Kidney epithelial cell (primary cell): ENCODE results near the gene OR10G7. TPM values are rescaled to one million over a fixed set of nuclear protein-coding genes. Genes with fewer than 3 reads are reported as not detected.

Experiments used
- DNase-seq: peaks from one replicate; pipeline ENCODE4 v3.0.0-alpha.2; 2010; ENCODE audit warnings: low read depth
- H3K27me3 ChIP-seq: 2 replicates; pipeline ENCODE4 v1.6.0; 2011; ENCODE audit warnings: low read length; ENCODE audit not compliant: control insufficient read depth, insufficient read depth
- H3K36me3 ChIP-seq: 2 replicates; pipeline ENCODE4 v1.5.1; 2011; ENCODE audit warnings: low read length; ENCODE audit not compliant: control insufficient read depth, insufficient read depth
- H3K4me3 ChIP-seq: 2 replicates; pipeline ENCODE4 v1.5.1; 2011; ENCODE audit warnings: low read depth, mild to moderate bottlenecking, control low read depth, low read length
- CTCF ChIP-seq: IDR thresholded peaks from 2 replicates; pipeline ENCODE4 v1.5.1; 2011; ENCODE audit warnings: mild to moderate bottlenecking, moderate library complexity, low read length, control low read depth, inconsistent platforms; ENCODE audit not compliant: insufficient read depth, poor library complexity, severe bottlenecking
- total RNA-seq: library from RNA; depleted of rRNA; stranded (reverse); fragments of >200 nt; gene quantifications from 2 replicates; pipeline ENCODE4 v1.2.3, GENCODE V29; 2015

The OR10G7 gene
- total RNA-seq, 1 donor from 2014 or later = not detected

GRCh38 chr11:124069429-124070401 lies 28.6 kb upstream of the OR10G7 start:
- no peaks in the 10 kb centered on the region for H3K36me3 ChIP-seq
- H3K4me3 ChIP-seq = peak overlapping the region; percentile 16
- DNase-seq = no peak
- H3K27me3 ChIP-seq = no peaks in the 10 kb centered on the region
- TF ChIP-seq CTCF = peak; percentile 88

DNA sequence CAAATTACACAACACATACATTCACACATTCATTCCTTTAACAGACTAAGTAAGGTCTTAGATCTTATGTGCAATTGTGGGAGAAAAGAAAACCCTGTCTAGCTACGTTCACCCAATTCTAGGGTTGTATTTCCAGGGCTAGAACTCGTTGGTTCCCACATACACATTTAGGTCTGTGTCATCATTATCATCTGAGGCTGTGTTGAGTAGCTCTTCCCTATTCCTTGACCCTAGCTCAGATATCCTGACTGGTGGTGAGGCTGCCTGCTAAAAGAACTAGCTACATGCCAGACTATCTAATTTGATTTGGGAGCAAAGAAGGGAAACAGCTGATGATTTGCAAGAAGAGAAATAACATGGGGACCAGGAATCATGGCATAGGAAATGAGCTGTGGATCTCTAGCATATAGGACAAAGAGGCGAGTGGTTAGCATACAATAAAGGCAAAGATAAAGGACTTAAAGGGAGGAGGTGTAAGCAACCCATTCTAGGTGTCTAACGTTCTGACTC lies 27.5 kb upstream of the OR10G7 start:
- DNase-seq = no peak
- peaks cover 2% of the 10 kb centered on the region for H3K27me3 ChIP-seq
- no peaks in the 10 kb centered on the region for H3K36me3 ChIP-seq
- no peak overlapping the region for H3K4me3 ChIP-seq
- TF ChIP-seq CTCF = no peak

GRCh38 chr11:124052966-124053365 lies 11.8 kb upstream of the OR10G7 start:
- DNase-seq = no peak
- Histone ChIP-seq H3K27me3 (no peaks in the 10 kb centered on the region), H3K4me3 (no peak overlapping the region), H3K36me3 (no peaks in the 10 kb centered on the region)
- no peak for TF ChIP-seq CTCF

DNA sequence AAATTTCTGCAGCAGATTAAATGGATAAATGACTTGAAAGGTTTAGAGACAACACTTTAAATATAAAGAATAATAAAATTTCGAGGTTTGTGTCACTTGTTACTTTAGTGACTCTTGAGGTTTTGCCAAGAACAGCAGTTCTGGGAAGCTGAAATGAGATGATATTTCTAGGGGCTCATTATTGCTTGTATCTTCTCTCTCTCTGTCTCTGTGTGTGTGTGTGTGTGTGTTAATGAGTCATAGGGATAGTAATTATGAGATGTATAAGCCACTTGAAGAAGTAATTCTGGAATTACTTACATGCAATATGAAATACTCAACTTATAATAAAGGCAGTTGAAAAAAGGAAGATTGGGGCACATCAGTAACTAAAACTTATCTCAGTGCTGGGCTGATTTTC lies 9.6 kb upstream of the OR10G7 start:
- H3K4me3 ChIP-seq = no peak overlapping the region
- no peaks in the 10 kb centered on the region for H3K27me3 ChIP-seq
- no peak for DNase-seq
- H3K36me3 ChIP-seq = no peaks in the 10 kb centered on the region
- no peak for TF ChIP-seq CTCF

- Histone ChIP-seq H3K4me3 (no peak overlapping the region), H3K36me3 (no peaks in the 10 kb centered on the region), H3K27me3 (no peaks in the 10 kb centered on the region)
- no peak for TF ChIP-seq CTCF
- no peak for DNase-seq
These were observed 2.3 kb upstream of the OR10G7 start for GRCh38 chr11:124043420-124043819.
